HG02943 (cell line): ENCODE results near the gene GLI2.

Experiments
- ATAC-seq: cut with Tn5 transposase; IDR thresholded peaks from one replicate; pipeline ENCODE4 v1.9.1; 2021; ENCODE audit warnings: mild to moderate bottlenecking, low read depth, moderate library complexity; ENCODE audit not compliant: unreplicated experiment

Gene GLI2

DNA sequence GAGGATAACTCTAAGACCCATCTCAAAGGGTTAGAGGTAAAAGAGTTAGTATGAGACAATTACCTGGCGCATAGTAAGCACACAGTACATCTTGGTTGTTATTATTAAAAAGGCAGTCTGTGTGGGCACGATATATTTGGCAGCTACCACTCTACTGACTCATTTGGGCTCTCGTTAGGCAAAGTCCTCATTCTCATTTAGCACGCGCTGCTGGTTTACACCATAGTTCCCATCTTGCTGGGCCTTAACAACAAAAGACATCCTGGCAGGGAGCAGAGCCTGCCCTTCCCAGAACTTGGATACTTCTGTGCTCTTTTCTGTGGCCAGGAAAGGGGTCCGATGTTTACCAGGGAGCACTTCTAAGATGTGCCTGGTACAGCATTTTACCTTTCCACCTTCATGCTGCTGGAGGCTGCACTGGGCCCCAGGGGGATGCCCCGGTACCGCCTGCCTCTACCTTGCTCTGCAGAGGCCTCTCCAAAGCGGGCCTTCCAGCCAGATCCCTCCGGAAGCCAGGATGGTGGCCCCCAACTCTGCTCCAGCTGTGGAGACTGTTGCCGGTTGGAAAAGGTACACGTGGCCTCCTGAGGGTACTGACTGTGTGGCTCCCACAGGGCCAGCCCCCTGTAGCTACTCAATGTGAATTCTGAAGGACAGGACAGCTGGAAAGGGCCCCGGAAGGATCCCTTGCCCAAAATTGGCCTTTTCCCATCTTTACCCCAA, 15.0 kb downstream of the GLI2 start:
- ATAC-seq, result no peak

- ATAC-seq, result no peak
These were observed 15.9 kb downstream of the GLI2 start for GRCh38 chr2:120751553-120751952.

GRCh38 chr2:120754067-120754960, 18.6 kb downstream of the GLI2 start:
- no peak for ATAC-seq

DNA sequence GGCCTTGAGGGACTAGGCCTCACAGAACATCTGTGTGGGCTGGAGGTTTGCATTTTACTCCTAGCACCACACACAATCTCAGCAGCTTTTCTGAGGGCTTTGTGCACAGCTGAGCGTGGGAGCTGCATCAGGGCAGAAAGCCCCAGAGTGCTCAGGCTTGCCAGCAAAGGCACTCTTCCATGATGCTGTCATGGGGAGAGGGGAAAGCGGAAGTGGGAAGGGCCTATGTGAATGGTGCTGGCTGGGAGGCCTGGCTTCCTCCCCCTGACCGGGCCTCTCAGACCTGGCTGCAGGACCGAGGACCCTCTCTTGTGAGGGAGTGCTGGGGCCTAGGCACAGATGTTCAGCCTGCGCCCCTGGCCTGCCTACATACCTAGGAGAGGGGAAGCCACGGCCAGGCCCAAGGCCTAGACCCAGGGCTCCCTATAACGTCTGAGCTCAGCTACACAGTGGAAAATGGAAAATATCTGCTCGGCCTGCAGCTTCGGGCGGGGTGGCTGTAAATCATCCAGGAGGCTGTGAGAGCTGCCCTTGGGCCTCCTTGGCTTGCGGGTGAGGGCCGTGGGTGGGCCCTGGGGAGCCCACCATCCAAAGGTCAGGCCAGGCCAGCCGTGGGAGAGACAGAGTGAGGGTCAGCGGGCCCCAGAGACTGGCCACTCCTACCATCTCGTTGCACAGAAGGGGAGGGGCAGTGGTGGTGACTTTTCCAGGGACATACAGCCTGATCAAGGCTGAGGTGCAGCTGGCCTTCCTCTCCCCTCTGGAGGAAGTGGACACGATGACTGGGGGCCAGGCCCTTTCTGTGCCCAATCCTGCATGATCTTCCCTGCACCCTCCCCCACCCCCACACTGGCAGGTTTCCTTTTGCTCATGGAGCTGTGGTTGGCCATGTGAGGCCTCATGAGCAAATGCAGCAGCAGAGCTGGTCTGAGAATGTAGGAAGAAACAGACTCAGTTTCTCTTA, 22.8 kb downstream of the GLI2 start:
- no peak for ATAC-seq

- ATAC-seq, result no peak
These were observed 24.1 kb downstream of the GLI2 start for GRCh38 chr2:120759543-120760331.

GRCh38 chr2:120760446-120761135, 24.9 kb downstream of the GLI2 start:
- ATAC-seq, result no peak

- no peak for ATAC-seq
These were observed 25.6 kb downstream of the GLI2 start for GRCh38 chr2:120761164-120761861.

DNA sequence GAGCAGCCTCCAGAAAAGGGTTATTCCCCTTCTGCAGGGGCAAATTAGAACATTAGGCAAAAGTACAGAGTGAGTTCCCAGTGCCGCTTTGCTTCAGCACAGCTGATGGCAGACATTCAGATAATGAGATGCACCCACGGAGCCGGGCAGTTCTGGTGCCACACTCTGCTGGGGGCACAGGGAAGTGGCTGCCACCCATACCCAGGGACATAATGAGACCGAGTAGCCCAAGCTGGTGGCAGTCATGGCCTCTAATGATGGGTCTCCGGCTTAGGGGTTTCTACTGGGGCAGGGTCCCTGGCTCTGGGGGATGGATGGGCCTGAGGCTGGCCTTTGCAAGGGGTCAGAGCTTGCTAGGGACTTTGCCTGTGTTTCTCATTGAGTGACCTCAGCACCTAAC, 26.2 kb downstream of the GLI2 start:
- ATAC-seq, result no peak

- no peak for ATAC-seq
These were observed 26.8 kb downstream of the GLI2 start for GRCh38 chr2:120762341-120763061.

DNA sequence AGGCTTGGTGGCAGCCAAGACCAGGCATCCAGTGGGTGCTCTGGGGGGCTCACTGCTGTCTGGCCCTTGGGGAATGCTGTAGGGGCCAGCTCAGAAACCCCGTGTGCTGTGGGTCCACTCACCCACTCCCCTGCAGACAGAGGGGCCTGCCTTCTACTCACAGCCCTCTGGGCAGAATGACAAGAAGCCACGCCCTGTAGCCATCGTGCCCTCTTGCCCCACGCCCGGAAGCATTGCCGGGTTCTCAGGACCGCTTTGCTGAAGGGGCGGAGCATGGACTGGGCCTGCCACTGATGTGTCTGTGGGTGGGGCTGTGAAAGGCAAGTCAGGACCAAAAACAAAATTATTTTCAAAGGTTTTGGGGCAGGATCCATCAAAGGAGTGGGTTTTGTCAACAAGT, 27.8 kb downstream of the GLI2 start:
- no peak for ATAC-seq

- ATAC-seq, result no peak
These were observed 28.3 kb downstream of the GLI2 start for GRCh38 chr2:120763931-120764330.

DNA sequence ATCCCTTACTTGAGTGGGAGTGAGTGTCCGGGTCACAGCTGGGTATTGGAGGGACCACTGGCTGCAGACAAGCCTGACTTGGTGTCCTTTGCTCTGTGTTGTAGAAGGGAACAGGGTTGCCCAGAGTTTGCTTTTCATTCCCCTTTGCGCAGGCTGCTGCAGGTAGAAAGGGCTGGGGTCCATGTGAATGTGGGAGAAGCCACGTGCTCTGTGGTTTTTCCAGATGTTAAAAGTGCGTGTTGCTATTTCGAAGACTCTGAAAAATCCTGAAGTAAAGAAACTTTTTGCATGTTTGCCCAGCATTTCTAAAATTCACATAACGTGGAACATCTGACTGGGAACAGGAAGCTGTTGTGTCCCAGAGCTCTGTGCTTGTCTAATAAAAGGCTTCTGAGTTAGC, 28.8 kb downstream of the GLI2 start:
- ATAC-seq, result no peak

DNA sequence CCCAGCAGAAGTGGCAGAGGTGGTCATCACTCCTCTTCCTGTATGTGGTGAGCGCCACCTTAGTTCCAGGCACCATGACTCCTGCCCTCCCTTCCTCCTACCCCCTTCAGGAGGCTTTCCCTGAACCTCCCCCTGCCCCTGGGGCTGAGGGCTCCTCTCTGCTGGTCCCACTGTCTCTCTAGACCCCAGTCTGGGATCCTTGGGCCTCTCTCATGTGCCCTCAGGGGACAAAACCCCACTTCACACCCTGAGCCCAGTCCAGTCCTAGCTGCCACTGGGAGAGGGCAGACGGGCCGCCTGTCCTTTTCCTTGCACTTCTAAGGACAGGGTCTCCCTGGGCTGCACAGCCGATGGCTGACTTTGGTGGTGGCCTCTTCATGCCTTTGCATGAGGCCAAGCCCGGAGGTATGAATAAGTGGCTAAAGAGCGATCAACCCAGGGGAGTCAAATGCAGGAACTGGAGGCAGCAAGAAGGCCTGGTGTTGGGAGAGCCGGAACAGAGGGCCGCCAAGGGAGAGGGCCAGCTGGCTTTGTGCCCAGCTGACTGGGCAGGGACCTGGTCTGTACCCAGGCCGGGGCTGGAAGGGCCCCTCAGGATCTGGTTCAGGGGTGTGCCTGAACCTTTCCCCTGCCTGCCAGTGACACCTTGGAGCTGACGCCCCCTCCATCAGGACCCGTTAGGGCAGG, 29.5 kb downstream of the GLI2 start:
- ATAC-seq, result no peak

- ATAC-seq, result no peak
These were observed 30.2 kb downstream of the GLI2 start for GRCh38 chr2:120765678-120766469.

GRCh38 chr2:120766470-120767351, 31.0 kb downstream of the GLI2 start:
- no peak for ATAC-seq

DNA sequence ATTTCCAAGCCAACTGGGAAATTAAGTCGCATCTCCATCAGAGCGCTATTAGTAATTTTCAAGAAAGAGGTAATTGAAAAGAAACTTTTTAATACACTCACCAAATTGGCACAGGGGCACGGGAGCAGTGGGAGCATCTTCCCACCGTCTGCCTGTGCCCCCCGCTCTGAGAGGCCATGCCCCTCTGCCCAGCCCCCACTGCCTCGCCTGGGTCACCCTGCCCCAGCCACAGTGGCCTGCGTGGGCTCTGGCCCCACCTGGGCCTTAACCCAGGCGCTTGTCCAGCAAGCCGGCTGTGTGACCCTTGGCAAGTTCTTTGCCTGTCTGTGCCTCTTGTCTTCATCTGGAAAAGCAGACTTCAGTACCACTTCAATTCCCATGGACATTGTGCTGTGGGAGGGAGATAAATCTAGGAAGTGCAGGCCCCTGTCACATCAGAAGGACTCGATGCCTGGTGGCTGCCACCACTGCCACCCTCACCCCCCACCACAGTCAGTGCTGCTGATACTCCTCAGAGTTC, 31.9 kb downstream of the GLI2 start:
- ATAC-seq, result no peak
